Tibial nerve (tissue), 3 donors: ENCODE measurements around the gene ANO1.
"Not testable (repeated sequence)": the region's sequence is repeated elsewhere in the genome, so short reads cannot be mapped to it uniquely, and the experiment has no call there.

ENCODE experiments used
- EP300 ChIP-seq, 2 donors: sonication (generic); formaldehyde crosslinking; IDR thresholded peaks; one replicate each; pipeline ENCODE4 v1.6.1; 2017; ENCODE audit warnings: antibody characterized with exemption in 2 of 2, mild to moderate bottlenecking in 1 of 2
- POLR2A ChIP-seq, 2 donors: fragments of 450-650 bp; IDR thresholded peaks; one replicate each; pipeline ENCODE4 v1.6.1; 2017; ENCODE audit warnings: antibody characterized with exemption in 2 of 2, mild to moderate bottlenecking in 2 of 2, moderate library complexity in 2 of 2

GRCh38 chr11:70035665-70036064 is 42.5 kb upstream of the ANO1 start:
- TF ChIP-seq EP300, POLR2A (IDR thresholded peaks at IDR 0.05): not testable (repeated sequence)
